ENCODE results near the gene SQSTM1.
"Not testable (repeated sequence)": the region's sequence is repeated elsewhere in the genome, so short reads cannot be mapped to it uniquely, and the experiment has no call there.

Gene SQSTM1

DNA sequence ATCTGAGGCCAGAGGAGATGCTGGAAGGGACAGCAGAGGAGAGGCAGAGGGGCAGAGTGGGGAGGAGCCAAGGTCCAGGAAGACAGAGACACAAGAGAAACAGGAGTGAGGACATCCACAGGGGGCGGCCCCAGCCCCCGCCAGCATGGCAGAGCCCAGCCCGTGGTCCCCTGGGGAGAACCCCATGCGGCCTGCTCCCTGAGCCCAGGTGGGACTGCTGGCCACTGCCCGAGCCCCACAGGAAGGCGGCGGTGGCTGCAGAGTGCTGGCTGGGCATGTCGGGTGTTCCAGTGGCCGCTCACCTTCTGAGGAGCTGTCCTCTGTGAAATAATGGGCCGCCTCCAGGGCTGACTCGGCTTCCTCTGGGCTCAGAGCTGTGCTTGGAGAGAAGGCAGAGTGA, 46.8 kb downstream of the SQSTM1 start:
- in situ Hi-C loops (cut with MboI; ENCODE audit: low pct_unique_long_range_greater_than_20kb, low sequenced_read_pairs, unreplicated experiment) = no loop called here
- TF ChIP-seq, protein P1, sequence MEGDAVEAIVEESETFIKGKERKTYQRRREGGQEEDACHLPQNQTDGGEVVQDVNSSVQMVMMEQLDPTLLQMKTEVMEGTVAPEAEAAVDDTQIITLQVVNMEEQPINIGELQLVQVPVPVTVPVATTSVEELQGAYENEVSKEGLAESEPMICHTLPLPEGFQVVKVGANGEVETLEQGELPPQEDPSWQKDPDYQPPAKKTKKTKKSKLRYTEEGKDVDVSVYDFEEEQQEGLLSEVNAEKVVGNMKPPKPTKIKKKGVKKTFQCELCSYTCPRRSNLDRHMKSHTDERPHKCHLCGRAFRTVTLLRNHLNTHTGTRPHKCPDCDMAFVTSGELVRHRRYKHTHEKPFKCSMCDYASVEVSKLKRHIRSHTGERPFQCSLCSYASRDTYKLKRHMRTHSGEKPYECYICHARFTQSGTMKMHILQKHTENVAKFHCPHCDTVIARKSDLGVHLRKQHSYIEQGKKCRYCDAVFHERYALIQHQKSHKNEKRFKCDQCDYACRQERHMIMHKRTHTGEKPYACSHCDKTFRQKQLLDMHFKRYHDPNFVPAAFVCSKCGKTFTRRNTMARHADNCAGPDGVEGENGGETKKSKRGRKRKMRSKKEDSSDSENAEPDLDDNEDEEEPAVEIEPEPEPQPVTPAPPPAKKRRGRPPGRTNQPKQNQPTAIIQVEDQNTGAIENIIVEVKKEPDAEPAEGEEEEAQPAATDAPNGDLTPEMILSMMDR (IDR thresholded peaks at IDR 0.05; ENCODE audit: extremely low read depth, insufficient read depth, missing control alignments) = no peak
- DNase-seq (ENCODE audit: low spot score) = no peak

DNA sequence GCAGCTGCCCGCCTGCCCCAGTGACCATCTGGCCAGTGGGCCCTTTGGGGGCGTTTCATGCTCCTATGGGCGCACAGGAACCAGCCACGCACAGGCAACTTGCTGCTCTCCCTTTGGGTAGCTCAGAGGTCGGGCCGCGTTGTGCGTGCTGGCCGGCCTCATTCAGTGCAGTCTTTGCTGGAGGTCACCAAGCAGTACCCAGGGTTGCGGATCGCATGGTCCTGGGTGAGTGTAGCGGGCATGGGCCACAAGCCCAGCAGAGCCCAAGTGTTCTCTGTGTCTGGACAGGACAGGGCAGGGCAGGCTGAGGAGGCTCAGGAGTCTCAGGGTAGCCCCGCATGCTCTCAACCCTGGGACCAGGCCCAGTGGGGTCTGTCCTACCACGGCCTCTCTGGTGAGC, 47.8 kb downstream of the SQSTM1 start:
- no peak for DNase-seq (ENCODE audit: low spot score)
- TF ChIP-seq, protein P1 (IDR thresholded peaks at IDR 0.05; ENCODE audit: extremely low read depth, insufficient read depth, missing control alignments) = no peak
- in situ Hi-C loops (cut with MboI; ENCODE audit: low pct_unique_long_range_greater_than_20kb, low sequenced_read_pairs, unreplicated experiment) = no loop called here

DNA sequence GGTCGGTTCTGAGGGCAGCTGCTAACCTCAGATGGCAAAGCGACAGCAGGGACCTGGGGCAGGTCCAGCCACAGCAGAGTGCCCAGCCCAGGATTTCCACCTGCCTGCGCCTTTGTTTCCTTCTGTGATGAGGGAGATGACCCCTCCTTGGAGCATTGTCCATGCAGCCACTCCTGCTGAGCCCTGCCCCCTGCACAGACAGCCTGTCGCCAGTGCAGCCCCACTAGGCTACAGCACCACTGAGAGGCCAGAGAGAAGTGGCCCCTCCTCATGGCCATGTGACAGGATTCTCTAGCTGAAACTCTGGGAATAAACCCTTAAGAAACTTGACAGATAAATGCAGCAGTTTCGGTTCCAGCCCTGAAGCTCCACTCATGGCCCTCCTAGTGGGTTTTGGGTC, 48.4 kb downstream of the SQSTM1 start:
- DNase-seq (ENCODE audit: low spot score) = no peak
- TF ChIP-seq, protein P1 (IDR thresholded peaks at IDR 0.05; ENCODE audit: extremely low read depth, insufficient read depth, missing control alignments) = no peak
- in situ Hi-C loops (cut with MboI; ENCODE audit: low pct_unique_long_range_greater_than_20kb, low sequenced_read_pairs, unreplicated experiment) = no loop called here

DNA sequence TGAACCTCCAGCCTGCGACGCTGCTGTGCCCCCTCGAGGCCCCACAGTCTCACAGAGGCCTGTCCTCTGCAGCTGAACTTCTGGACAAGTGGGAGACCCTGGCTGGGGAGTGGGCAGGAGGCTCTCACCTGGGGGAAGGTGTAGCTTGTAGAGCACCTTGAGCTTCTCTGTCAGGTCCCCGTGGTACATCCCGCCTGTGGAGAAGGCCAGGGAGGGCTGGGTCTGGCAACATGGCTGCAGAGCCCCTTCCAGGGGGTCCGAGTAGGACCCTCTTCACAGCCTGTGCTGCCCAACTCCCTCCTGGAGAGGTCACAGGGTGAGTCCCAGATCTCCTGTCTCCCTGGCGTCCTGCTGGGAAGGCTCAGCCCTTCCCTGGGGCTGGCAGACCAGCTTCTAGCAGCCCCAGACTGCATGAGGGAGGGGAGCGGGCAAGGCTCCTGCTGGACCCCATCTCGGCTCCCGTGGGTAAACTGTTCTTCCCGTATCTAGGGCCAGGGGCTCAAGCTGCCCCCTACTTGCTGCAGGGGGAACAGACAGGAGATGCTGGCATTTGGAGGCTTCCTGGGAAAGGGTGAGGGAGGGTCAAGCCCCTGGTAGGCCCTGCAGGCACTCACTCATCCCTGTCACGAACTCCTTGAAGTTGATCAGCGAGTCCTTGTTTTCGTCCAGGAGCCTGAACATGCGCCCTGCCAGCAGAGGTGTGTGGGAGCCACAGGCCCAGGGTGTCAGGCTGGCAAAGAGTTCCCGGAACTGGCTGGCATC, 49.1 kb downstream of the SQSTM1 start:
- DNase-seq (ENCODE audit: low spot score) = no peak
- TF ChIP-seq, protein P1 (IDR thresholded peaks at IDR 0.05; ENCODE audit: extremely low read depth, insufficient read depth, missing control alignments) = no peak
- in situ Hi-C loops (cut with MboI; ENCODE audit: low pct_unique_long_range_greater_than_20kb, low sequenced_read_pairs, unreplicated experiment) = no loop called here

DNA sequence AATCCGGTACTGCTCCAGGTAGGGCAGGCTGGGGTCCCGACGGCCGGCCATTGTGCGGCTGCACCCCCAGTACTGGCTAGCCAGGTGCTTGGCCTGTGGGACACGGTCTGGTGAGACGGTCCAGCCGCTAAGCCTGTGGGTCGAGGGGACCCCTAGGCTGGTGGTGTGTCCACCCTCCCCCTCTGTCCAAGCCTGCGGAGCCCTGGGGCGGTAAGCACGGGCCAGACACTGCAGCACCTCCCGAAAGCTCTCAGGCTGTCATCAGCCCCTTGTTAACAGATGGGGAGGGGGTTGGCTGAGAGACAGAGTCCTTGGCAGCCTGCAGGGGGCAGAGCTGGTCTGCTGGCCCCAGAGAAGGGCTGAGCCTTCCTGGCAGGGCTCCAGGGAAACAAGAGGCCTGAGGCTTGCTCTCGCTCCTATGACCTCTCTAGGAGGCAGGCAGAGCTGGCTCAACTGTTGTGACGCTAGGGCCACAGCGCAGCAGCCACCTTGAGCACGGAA, 49.7 kb downstream of the SQSTM1 start:
- no peak for DNase-seq (ENCODE audit: low spot score)
- TF ChIP-seq, protein P1 (IDR thresholded peaks at IDR 0.05; ENCODE audit: extremely low read depth, insufficient read depth, missing control alignments) = peak; percentile 39
- in situ Hi-C loops (cut with MboI; ENCODE audit: low pct_unique_long_range_greater_than_20kb, low sequenced_read_pairs, unreplicated experiment) = no loop called here

DNA sequence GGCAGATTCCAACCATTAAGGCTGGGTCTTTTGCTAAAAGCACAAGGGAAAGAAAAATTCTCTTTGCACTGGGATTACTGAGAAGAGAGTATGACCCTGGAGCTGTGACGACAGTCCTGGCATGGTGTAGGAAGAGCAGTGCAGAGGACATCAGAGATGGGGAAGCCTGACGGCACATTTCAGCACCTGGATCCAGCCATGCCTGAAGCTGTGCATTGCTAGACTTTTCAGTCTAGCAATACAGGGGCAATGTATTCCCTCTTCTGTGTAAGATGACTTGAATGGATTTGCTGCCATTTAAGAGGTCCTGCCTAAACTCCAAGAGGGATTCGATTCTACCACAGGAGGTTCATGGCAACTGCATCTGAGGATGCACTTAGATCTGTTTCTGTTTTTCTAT, 50.2 kb downstream of the SQSTM1 start:
- no peak for DNase-seq (ENCODE audit: low spot score)
- in situ Hi-C loops (cut with MboI; ENCODE audit: low pct_unique_long_range_greater_than_20kb, low sequenced_read_pairs, unreplicated experiment) = no loop called here
- TF ChIP-seq, protein P1 (IDR thresholded peaks at IDR 0.05; ENCODE audit: extremely low read depth, insufficient read depth, missing control alignments) = no peak

DNA sequence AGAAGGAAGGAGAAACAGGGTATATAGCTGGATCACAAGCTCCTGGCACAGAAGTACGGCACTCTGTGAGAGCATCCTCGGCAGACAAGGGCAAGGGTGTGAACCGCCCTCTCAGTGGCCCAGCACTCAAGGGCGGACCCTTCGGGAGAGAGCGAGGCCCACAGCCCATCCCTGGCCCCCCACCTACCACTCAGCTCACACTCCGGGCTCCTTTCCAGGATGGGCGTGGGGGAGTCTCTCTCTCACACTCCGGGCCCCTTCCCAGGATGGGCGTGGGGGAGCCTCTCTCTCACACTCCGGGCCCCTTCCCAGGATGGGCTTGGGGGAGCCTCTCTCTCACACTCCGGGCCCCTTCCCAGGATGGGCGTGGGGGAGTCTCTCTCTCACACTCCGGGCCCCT, 50.8 kb downstream of the SQSTM1 start:
- in situ Hi-C loops (cut with MboI; ENCODE audit: low pct_unique_long_range_greater_than_20kb, low sequenced_read_pairs, unreplicated experiment); DNase-seq (ENCODE audit: low spot score): not testable (repeated sequence)

Data from GM13977 (cell line).